ENCODE results near the gene MDFI.

- no peak for TF ChIP-seq POLR2AphosphoS5 (IDR thresholded peaks at IDR 0.05; ENCODE audit: borderline replicate concordance, low read depth, low read length)
- no peak for TF ChIP-seq EZH2 (IDR thresholded peaks at IDR 0.05)
- TF ChIP-seq FOXP2 (optimal IDR thresholded peaks at IDR 0.05; ENCODE audit: control extremely low read depth, extremely low read length, insufficient read depth): no peak
Observed at GRCh38 chr6:41654151-41654697, 16.0 kb downstream of the MDFI start.
